HepG2 (cell line): Measurements from ENCODE around the gene GPR25. TPM values are rescaled to one million over a fixed set of nuclear protein-coding genes. Genes with fewer than 3 reads are reported as not detected.

Experiments
- CHD2 ChIP-seq: IDR thresholded peaks from 2 replicates; pipeline ENCODE4 v1.6.1; 2011; ENCODE audit warnings: low read depth, low read length, improper control_type of control experiment
- FOXP1 ChIP-seq, 2 experiments: fragments of 450-650 bp in 1 of 2; IDR thresholded peaks; 2 replicates each; pipeline ENCODE4 v1.6.1; 2017 to 2018; ENCODE audit warnings: antibody characterized with exemption in 1 of 2
- GATAD1 ChIP-seq: IDR thresholded peaks from 2 replicates; pipeline ENCODE4 v1.6.1; 2016; ENCODE audit warnings: missing genetic modification reagents, missing compliant biosample characterization
- IKZF4 ChIP-seq: sonication (generic); formaldehyde crosslinking; IDR thresholded peaks from 2 replicates; pipeline ENCODE4 v1.5.1; 2020; ENCODE audit warnings: borderline replicate concordance, mild to moderate bottlenecking, low read depth, missing genetic modification reagents; ENCODE audit errors: not compliant biosample characterization
- MZF1 ChIP-seq: sonication (generic); formaldehyde crosslinking; IDR thresholded peaks from 2 replicates; pipeline ENCODE4 v1.8.1; 2023; ENCODE audit warnings: mild to moderate bottlenecking, missing genetic modification reagents, borderline replicate concordance
- SNAPC4 ChIP-seq: sonication (generic); formaldehyde crosslinking; IDR thresholded peaks from 2 replicates; pipeline ENCODE4 v1.4.0; 2020; ENCODE audit warnings: mild to moderate bottlenecking, missing genetic modification reagents
- SRSF4 ChIP-seq: fragments of 200-400 bp; formaldehyde crosslinking; IDR thresholded peaks from one replicate; pipeline ENCODE4 v1.6.1; 2018; ENCODE audit warnings: mild to moderate bottlenecking, low read depth, low read length, moderate library complexity; ENCODE audit not compliant: poor library complexity, severe bottlenecking
- ZNF10 ChIP-seq: sonication (generic); formaldehyde crosslinking; IDR thresholded peaks from 2 replicates; pipeline ENCODE4 v1.4.0; 2020; ENCODE audit warnings: mild to moderate bottlenecking, low read depth, missing genetic modification reagents, borderline replicate concordance
- ZNF660 ChIP-seq: sonication (generic); formaldehyde crosslinking; IDR thresholded peaks from 2 replicates; pipeline ENCODE4 v1.5.1; 2020; ENCODE audit warnings: mild to moderate bottlenecking, low read depth, missing genetic modification reagents, borderline replicate concordance
- ZUFSP ChIP-seq: sonication (generic); formaldehyde crosslinking; IDR thresholded peaks from 2 replicates; pipeline ENCODE4 v1.9.0; 2021; ENCODE audit warnings: missing genetic modification reagents, mild to moderate bottlenecking, borderline replicate concordance
- polyA plus RNA-seq, 8 experiments: library from polyadenylated mRNA; depleted of rRNA in 3 of 8; stranded (reverse) in 7 of 8; unstranded in 1 of 8; fragments of >200 nt; fragmentation: Illumina TruSeq in 4 of 8; extraction: Trizol in 4 of 8; gene quantifications; 2 replicates each; pipeline versions ENCODE4 v1.2.1 to v1.2.3, GENCODE V29; 2011 to 2016; ENCODE audit warnings: low read depth in 4 of 8, missing spikeins in 1 of 8, mixed read lengths in 1 of 8; ENCODE audit not compliant: insufficient read depth in 1 of 8
- total RNA-seq, 5 experiments: library from RNA; depleted of rRNA; stranded (reverse); fragments of >200 nt; fragmentation: Illumina TruSeq; extraction: Trizol; gene quantifications; 2 replicates each; pipeline ENCODE4 v1.2.3, GENCODE V29; 2016; ENCODE audit warnings: low read depth in 1 of 5
- TF ChIP-seq, protein P1 (sequence below): sonication (generic); formaldehyde crosslinking; IDR thresholded peaks from 2 replicates; pipeline ENCODE4; 2020; ENCODE audit warnings: missing genetic modification reagents, mild to moderate bottlenecking, borderline replicate concordance
- TF ChIP-seq, protein P2 (sequence below): sonication (generic); formaldehyde crosslinking; IDR thresholded peaks from 2 replicates; pipeline ENCODE4 v1.5.0; 2020; ENCODE audit warnings: missing genetic modification reagents
- TF ChIP-seq, protein P3 (sequence below): sonication (generic); IDR thresholded peaks from 2 replicates; pipeline ENCODE4 v1.6.1; 2016; ENCODE audit warnings: low read depth, borderline replicate concordance
- TF ChIP-seq, protein P4 (sequence below): sonication (generic); formaldehyde crosslinking; IDR thresholded peaks from 2 replicates; pipeline ENCODE4 v1.9.0; 2021; ENCODE audit warnings: missing genetic modification reagents, mild to moderate bottlenecking, borderline replicate concordance

Gene GPR25
- total and polyA plus RNA-seq, 2 of the 13 experiments (the other 11 are each of a cell fraction or from before 2014, with no cell fraction given) = not detected

GRCh38 chr1:200895801-200896530 lies 23.2 kb downstream of the GPR25 start (continued):
- TF ChIP-seq, protein P1, sequence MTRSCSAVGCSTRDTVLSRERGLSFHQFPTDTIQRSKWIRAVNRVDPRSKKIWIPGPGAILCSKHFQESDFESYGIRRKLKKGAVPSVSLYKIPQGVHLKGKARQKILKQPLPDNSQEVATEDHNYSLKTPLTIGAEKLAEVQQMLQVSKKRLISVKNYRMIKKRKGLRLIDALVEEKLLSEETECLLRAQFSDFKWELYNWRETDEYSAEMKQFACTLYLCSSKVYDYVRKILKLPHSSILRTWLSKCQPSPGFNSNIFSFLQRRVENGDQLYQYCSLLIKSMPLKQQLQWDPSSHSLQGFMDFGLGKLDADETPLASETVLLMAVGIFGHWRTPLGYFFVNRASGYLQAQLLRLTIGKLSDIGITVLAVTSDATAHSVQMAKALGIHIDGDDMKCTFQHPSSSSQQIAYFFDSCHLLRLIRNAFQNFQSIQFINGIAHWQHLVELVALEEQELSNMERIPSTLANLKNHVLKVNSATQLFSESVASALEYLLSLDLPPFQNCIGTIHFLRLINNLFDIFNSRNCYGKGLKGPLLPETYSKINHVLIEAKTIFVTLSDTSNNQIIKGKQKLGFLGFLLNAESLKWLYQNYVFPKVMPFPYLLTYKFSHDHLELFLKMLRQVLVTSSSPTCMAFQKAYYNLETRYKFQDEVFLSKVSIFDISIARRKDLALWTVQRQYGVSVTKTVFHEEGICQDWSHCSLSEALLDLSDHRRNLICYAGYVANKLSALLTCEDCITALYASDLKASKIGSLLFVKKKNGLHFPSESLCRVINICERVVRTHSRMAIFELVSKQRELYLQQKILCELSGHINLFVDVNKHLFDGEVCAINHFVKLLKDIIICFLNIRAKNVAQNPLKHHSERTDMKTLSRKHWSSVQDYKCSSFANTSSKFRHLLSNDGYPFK (CRISPR knock-in tag) = no peak
- no peak for TF ChIP-seq SNAPC4 (CRISPR knock-in tag)
- no peak for TF ChIP-seq ZUFSP (CRISPR knock-in tag)
- TF ChIP-seq, protein P2, sequence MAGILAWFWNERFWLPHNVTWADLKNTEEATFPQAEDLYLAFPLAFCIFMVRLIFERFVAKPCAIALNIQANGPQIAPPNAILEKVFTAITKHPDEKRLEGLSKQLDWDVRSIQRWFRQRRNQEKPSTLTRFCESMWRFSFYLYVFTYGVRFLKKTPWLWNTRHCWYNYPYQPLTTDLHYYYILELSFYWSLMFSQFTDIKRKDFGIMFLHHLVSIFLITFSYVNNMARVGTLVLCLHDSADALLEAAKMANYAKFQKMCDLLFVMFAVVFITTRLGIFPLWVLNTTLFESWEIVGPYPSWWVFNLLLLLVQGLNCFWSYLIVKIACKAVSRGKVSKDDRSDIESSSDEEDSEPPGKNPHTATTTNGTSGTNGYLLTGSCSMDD = no peak
- no peak for TF ChIP-seq FOXP1 (IDR thresholded peaks at IDR 0.05)
- TF ChIP-seq FOXP1 (CRISPR knock-in tag; IDR thresholded peaks at IDR 0.05) = no peak
- no peak for TF ChIP-seq MZF1 (CRISPR knock-in tag)
- no peak for TF ChIP-seq ZNF10 (CRISPR knock-in tag)
- TF ChIP-seq, protein P3, sequence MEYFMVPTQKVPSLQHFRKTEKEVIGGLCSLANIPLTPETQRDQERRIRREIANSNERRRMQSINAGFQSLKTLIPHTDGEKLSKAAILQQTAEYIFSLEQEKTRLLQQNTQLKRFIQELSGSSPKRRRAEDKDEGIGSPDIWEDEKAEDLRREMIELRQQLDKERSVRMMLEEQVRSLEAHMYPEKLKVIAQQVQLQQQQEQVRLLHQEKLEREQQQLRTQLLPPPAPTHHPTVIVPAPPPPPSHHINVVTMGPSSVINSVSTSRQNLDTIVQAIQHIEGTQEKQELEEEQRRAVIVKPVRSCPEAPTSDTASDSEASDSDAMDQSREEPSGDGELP = no peak
- TF ChIP-seq CHD2 = no peak
- TF ChIP-seq IKZF4 (CRISPR knock-in tag) = no peak
- no peak for TF ChIP-seq ZNF660
- TF ChIP-seq, protein P4, sequence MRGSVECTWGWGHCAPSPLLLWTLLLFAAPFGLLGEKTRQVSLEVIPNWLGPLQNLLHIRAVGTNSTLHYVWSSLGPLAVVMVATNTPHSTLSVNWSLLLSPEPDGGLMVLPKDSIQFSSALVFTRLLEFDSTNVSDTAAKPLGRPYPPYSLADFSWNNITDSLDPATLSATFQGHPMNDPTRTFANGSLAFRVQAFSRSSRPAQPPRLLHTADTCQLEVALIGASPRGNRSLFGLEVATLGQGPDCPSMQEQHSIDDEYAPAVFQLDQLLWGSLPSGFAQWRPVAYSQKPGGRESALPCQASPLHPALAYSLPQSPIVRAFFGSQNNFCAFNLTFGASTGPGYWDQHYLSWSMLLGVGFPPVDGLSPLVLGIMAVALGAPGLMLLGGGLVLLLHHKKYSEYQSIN (CRISPR knock-in tag) = no peak
- 0 out of 2 replicates have a peak, but pooled peaks have one; percentile 12 for TF ChIP-seq GATAD1
- no peak for TF ChIP-seq SRSF4
